GM06990 (cell line): Measurements from ENCODE around the gene ZNF346.

Experiments
- DNase-seq: peaks from one replicate; pipeline ENCODE4 v3.0.0-alpha.2; 2011; ENCODE audit not compliant: insufficient read length; ENCODE audit errors: extremely low read depth
- H3K27me3 ChIP-seq: replicated peaks from 2 replicates; pipeline ENCODE4 v1.6.0; 2011; ENCODE audit warnings: low read length; ENCODE audit not compliant: control insufficient read depth, insufficient read depth
- H3K36me3 ChIP-seq: 2 replicates; pipeline ENCODE4 v1.5.1; 2011; ENCODE audit warnings: low read length; ENCODE audit not compliant: control insufficient read depth, insufficient read depth
- H3K4me3 ChIP-seq: replicated peaks from 2 replicates; pipeline ENCODE4 v1.5.1; 2011; ENCODE audit warnings: low read depth, mild to moderate bottlenecking, control low read depth, low read length
- CTCF ChIP-seq: IDR thresholded peaks from 2 replicates; pipeline ENCODE4 v1.5.1; 2011; ENCODE audit warnings: low read length, control low read depth, mild to moderate bottlenecking, inconsistent platforms; ENCODE audit not compliant: insufficient read depth, poor library complexity, severe bottlenecking

The ZNF346 gene

GRCh38 chr5:177116631-177117373 is 94.3 kb downstream of the ZNF346 start:
- H3K4me3 ChIP-seq, result no peak overlapping the region
- no peaks in the 10 kb centered on the region for H3K27me3 ChIP-seq
- no peaks in the 10 kb centered on the region for H3K36me3 ChIP-seq
- no peak for DNase-seq
- no peak for TF ChIP-seq CTCF

DNA sequence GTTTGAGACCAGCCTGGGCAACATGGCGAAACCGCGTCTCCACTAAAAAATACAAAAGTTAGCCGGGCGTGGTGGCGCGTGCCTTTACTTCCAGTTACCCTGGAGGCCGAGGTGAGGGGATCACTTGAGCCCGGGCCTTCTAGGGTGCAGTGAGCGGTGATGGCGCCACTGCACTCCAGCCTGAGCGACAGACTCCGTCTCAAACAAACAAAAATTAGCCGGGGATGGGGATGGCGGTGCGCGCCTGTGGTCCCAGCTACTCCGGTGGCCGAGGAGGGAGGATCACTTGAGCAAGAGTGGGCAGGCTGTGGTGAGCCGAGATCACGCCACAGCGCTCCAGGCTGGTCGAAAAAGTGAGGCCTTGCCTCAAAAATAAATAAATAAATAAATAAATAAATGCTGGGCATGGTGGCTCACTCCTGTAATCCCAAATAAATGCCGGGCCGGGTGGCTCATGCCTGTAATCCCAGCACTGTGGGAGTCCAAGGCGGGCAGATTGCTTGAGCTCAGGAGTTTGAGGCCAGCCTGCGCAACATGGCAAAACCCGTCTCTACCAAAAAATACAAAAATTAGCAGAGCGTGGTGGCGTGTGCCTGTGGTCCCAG is 95.0 kb downstream of the ZNF346 start:
- Histone ChIP-seq H3K4me3 (no peak overlapping the region), H3K36me3 (no peaks in the 10 kb centered on the region), H3K27me3 (no peaks in the 10 kb centered on the region)
- no peak for TF ChIP-seq CTCF
- DNase-seq, result no peak

GRCh38 chr5:177122566-177122965 is 100.1 kb downstream of the ZNF346 start:
- TF ChIP-seq CTCF, result no peak
- H3K27me3 ChIP-seq, result no peaks in the 10 kb centered on the region
- H3K4me3 ChIP-seq, result no peak overlapping the region
- no peak for DNase-seq
- no peaks in the 10 kb centered on the region for H3K36me3 ChIP-seq

- Histone ChIP-seq H3K27me3 (no peaks in the 10 kb centered on the region), H3K4me3 (no peak overlapping the region; the same call in 1 of the 2 replicates), H3K36me3 (no peaks in the 10 kb centered on the region)
- TF ChIP-seq CTCF, result no peak
- DNase-seq, result no peak
Measured at GRCh38 chr5:177123789-177124485, 101.4 kb downstream of the ZNF346 start.

DNA sequence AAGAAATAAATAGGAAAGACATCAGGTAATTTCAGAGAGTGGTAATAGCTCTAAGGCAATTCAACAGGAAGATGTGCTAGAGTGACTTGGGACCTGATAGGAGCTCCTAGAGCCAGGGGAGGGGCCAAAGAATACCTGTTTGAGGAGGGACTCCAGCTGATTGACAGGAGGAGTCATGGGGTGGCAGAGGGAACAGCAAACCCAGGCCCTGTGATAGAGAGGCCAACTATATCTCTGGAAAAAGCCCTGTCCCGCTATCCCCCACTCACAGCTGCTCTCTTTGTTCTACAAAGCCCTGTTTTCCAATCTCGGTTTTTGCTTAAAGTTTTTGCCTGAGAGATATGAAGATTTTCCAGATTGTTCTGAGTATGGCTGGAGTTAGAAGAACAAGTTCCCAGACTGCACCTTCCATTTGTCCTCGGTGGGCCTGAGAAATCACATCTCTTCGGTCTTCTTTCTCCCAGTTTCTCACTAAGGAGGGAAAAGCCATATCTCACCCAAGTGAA is 102.0 kb downstream of the ZNF346 start:
- no peaks in the 10 kb centered on the region for H3K27me3 ChIP-seq
- no peaks in the 10 kb centered on the region for H3K36me3 ChIP-seq
- no peak for TF ChIP-seq CTCF
- DNase-seq, result peak; percentile 33
- no peak overlapping the region for H3K4me3 ChIP-seq
